Memory B cell (primary cell): ENCODE results near the gene SEMA7A.

Experiments used
- ATAC-seq: fragments of 150-1000 bp; cut with Tn5 transposase; 2 replicates; pipeline ENCODE4 v1.10.0; 2021; ENCODE audit warnings: low read depth, mild to moderate bottlenecking, moderate library complexity
- DNase-seq, 2 donors: peaks; one replicate each; pipeline ENCODE4 v3.0.0; 2022; ENCODE audit warnings: low spot score in 2 of 2
- H3K27ac Mint-ChIP-seq: one replicate; pipeline ENCODE4 v1.8.0; 2022; ENCODE audit warnings: mild to moderate bottlenecking, moderate library complexity, mixed read lengths
- H3K27me3 Mint-ChIP-seq: one replicate; pipeline ENCODE4 v1.8.0; 2022; ENCODE audit warnings: mixed read lengths
- H3K36me3 Mint-ChIP-seq: one replicate; pipeline ENCODE4 v1.8.0; 2022; ENCODE audit warnings: mild to moderate bottlenecking, mixed read lengths
- H3K4me1 Mint-ChIP-seq: one replicate; pipeline ENCODE4 v1.8.0; 2022; ENCODE audit warnings: mixed read lengths
- H3K4me3 Mint-ChIP-seq: one replicate; pipeline ENCODE4 v1.8.0; 2022; ENCODE audit warnings: mild to moderate bottlenecking, moderate library complexity, mixed read lengths
- H3K9me3 Mint-ChIP-seq: one replicate; pipeline ENCODE4 v1.8.0; 2022; ENCODE audit warnings: mixed read lengths

Gene SEMA7A

GRCh38 chr15:74408815-74409214 is 24.9 kb downstream of the SEMA7A start:
- Mint-ChIP-seq H3K9me3 (no peaks in the 10 kb centered on the region), H3K36me3 (peaks cover 19% of the 10 kb centered on the region), H3K4me3 (no peak overlapping the region), H3K27ac (peak overlapping the region; percentile 43), H3K27me3 (no peaks in the 10 kb centered on the region), H3K4me1 (peaks cover 39% of the 10 kb centered on the region)
- ATAC-seq (no peak), DNase-seq (no peak)

GRCh38 chr15:74408385-74408784 is 25.4 kb downstream of the SEMA7A start:
- Mint-ChIP-seq H3K9me3 (no peaks in the 10 kb centered on the region), H3K4me3 (no peak overlapping the region), H3K27ac (peak overlapping the region; percentile 43), H3K4me1 (peaks cover 43% of the 10 kb centered on the region), H3K27me3 (no peaks in the 10 kb centered on the region), H3K36me3 (peaks cover 19% of the 10 kb centered on the region)
- DNase-seq, result no peak
- no peak for ATAC-seq

DNA sequence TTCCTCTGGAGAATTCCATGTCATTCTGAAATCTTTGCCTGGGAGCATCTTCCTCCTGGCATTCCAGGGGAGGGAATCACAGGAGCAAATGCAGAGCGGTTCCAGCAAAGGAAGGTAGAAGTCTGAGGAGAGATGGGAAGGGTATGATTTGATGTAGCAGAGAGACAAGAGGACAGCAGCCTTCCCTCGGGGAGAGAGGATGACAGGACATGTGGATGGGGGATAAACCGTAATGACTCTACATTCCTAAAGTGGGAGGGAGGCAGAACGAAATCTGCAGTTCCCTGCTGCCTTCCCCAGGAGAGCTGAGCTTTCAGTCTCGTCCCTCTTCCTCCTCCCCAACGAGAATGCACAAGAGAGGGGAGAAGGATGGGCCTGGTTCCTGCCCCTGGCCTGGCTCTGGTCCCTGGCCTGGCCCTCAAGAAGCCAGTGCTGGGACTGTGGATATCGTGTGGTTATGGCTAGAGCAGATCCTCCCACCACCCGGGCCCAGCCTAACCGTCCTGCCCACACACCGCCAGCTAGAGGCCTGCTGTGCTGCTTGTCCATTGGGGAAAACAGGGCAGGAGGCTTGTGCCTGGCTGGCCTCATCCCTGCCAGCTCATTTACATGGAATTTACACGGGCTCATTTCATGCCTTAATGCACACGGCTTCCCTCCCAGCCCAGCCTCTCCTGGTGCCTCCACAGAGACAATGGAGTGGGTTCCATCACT is 26.6 kb downstream of the SEMA7A start:
- H3K27me3 Mint-ChIP-seq, result no peaks in the 10 kb centered on the region
- H3K4me1 Mint-ChIP-seq, result peaks cover 50% of the 10 kb centered on the region
- no peak overlapping the region for H3K4me3 Mint-ChIP-seq
- peaks cover 10% of the 10 kb centered on the region for H3K36me3 Mint-ChIP-seq
- no peak for ATAC-seq
- H3K9me3 Mint-ChIP-seq, result no peaks in the 10 kb centered on the region
- H3K27ac Mint-ChIP-seq, result peak overlapping the region; percentile 45
- no peak for DNase-seq

DNA sequence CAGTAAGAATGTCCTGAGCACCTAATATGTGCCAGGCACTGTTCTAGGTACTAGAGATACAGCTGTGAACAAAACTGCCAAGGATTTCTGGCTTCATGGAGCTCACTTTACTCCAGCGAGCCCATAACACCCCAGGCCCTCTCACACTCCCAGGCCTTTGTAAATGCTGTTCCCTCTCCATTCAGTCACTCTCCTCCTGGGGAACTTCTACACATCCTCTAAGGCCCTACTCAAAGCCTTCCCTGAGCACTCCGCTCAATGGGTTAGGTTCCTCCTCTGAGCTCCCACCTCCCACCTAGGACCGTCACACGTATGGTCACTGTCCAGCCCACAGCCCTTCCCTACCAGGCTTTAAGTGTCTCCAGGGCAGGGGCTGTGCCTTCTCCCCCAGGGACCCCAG is 27.2 kb downstream of the SEMA7A start:
- ATAC-seq (no peak), DNase-seq (no peak)
- H3K27ac Mint-ChIP-seq, result peak overlapping the region; percentile 45
- peaks cover 57% of the 10 kb centered on the region for H3K4me1 Mint-ChIP-seq
- no peak overlapping the region for H3K4me3 Mint-ChIP-seq
- no peaks in the 10 kb centered on the region for H3K27me3 Mint-ChIP-seq
- H3K36me3 Mint-ChIP-seq, result peaks cover 6% of the 10 kb centered on the region
- H3K9me3 Mint-ChIP-seq, result no peaks in the 10 kb centered on the region

GRCh38 chr15:74405823-74406222 is 27.9 kb downstream of the SEMA7A start:
- DNase-seq (no peak), ATAC-seq (no peak)
- Mint-ChIP-seq H3K36me3 (peaks cover 4% of the 10 kb centered on the region), H3K27me3 (no peaks in the 10 kb centered on the region), H3K4me3 (no peak overlapping the region), H3K27ac (peak overlapping the region; percentile 45), H3K9me3 (no peaks in the 10 kb centered on the region), H3K4me1 (peaks cover 63% of the 10 kb centered on the region)

DNA sequence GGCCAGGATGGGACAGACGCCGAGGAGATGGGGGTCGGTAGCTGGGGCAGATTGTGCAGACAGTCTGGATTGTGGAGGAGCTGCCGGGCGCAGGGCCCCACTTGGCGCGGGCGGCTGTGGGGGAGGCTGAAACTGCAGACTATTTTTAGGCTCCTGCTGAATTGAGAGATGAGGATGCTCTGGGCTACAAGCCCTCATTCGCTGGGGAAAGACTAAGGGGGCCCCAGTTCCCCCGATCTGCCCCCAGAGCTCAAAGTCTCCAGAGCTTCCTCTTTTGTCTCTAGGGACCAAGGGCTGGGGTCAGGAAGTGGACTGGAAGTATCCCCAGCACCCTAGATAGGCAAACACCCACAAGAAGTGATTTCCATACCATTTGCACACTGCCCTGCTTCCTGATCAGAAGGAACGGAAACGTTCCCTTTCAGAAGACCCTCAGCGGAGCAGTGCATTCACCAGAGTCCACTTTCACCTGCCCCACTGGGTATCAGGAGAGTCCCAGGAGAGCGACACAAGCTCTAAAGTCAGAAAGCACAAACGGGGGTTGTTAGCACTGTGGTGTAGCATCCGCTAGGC is 29.7 kb downstream of the SEMA7A start:
- ATAC-seq, result peak; percentile 28
- H3K4me3 Mint-ChIP-seq, result peak overlapping the region; percentile 75

DNA sequence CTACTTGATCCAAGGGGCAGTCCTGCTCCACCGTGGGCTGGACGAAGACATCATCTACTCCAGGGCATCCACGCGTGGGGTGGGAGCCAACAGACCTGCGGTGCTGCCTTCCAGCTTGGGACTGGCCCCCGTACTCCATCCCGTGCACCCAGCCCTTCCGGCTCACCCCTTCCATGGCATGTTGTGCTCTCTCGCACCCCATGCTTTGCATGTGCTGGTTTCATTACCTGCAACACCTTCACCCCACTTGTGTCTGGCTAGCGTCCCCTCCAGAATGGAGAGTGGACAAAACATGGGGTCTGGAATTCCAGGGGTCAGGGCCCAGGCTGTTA is 30.2 kb downstream of the SEMA7A start:
- Mint-ChIP-seq H3K27ac (peak overlapping the region; percentile 96), H3K4me1 (peaks cover 73% of the 10 kb centered on the region), H3K4me3 (peak overlapping the region; percentile 75), H3K27me3 (no peaks in the 10 kb centered on the region), H3K9me3 (no peaks in the 10 kb centered on the region), H3K36me3 (no peaks in the 10 kb centered on the region)
- ATAC-seq, result peak; percentile 14
- DNase-seq, result peak in 1 of 2 donors; percentile 44

More for the DNA sequence above, 29.7 kb downstream of the SEMA7A start:
- no peaks in the 10 kb centered on the region for H3K36me3 Mint-ChIP-seq
- peak in 1 of 2 donors; percentile 50 for DNase-seq
- no peaks in the 10 kb centered on the region for H3K9me3 Mint-ChIP-seq
- H3K27me3 Mint-ChIP-seq, result no peaks in the 10 kb centered on the region
- peak overlapping the region; percentile 96 for H3K27ac Mint-ChIP-seq
- H3K4me1 Mint-ChIP-seq, result peaks cover 70% of the 10 kb centered on the region

DNA sequence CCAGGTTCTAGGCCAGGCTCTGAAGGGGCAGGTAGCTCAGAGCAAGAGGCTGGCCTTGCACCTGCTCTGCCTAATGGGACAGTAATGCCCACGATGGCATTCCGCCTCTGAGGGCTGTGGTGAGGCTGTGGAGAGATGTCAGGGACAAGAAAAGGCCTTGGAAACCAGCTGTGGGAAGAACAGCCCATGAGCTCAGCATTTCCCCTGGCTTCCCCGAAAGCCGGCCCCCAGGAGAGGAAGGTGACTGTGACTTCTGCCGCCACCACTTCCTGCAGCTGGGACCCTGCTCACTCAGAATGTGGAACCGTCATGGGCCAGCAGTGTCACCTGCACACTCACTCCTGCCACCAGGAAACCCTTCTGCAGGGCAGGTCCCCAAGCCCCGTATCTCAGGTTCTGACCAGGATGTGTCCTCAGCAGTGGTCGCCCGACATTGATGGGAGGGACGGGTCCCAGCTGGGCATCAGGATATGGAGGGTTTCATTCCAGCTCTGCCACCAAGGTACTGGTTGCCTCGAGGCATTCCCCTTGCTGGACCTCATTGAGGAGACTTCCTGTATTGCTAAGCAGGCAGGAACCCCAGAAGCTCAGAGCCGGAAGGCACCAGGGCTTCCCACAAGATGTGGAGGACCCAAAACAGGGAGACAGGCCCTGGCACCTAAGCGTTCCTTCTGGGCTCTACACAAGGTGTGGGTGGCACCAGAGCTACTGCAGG is 30.7 kb downstream of the SEMA7A start:
- peak; percentile 81 for ATAC-seq
- Mint-ChIP-seq H3K4me1 (peaks cover 75% of the 10 kb centered on the region), H3K9me3 (no peaks in the 10 kb centered on the region), H3K36me3 (no peaks in the 10 kb centered on the region), H3K27me3 (no peaks in the 10 kb centered on the region), H3K27ac (peak overlapping the region; percentile 96), H3K4me3 (peak overlapping the region; percentile 75)
- DNase-seq, result peak; percentile 66 to 70

DNA sequence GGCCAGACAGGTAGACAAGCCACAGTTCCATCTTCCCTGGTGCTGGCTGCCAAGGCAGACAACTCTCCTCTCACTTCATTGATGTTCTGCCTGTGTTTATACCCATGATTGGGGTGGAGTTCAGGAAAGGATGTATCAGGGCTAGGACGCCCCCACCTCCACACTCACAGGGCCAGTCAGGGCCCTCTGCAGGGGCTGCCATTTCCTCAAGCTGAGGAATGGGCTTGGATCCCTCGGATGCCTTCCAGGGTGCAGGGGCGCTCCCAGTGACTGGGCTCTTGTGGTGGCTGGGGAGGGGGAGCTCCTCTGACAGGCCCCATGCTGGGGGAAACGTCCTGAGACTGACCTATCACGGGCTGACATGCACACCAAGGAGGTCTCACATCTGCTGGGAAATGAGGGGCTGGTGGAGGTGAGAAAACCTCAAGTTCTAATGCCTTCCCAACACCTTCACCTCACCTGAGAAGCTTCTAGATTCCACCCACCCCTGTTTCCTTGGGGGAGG is 31.4 kb downstream of the SEMA7A start:
- ATAC-seq, result no peak
- Mint-ChIP-seq H3K9me3 (no peaks in the 10 kb centered on the region), H3K36me3 (no peaks in the 10 kb centered on the region), H3K27me3 (no peaks in the 10 kb centered on the region), H3K4me3 (peak overlapping the region; percentile 75), H3K27ac (peak overlapping the region; percentile 96), H3K4me1 (peaks cover 76% of the 10 kb centered on the region)
- DNase-seq, result no peak

GRCh38 chr15:74400915-74401757 is 32.6 kb downstream of the SEMA7A start:
- Mint-ChIP-seq H3K4me3 (peak overlapping the region; percentile 55), H3K27ac (peak overlapping the region; percentile 96), H3K9me3 (no peaks in the 10 kb centered on the region), H3K36me3 (no peaks in the 10 kb centered on the region), H3K27me3 (no peaks in the 10 kb centered on the region), H3K4me1 (peaks cover 79% of the 10 kb centered on the region)
- ATAC-seq, result peak; percentile 10
- DNase-seq, result peak; percentile 39 to 42

- Mint-ChIP-seq H3K27ac (peak overlapping the region; percentile 96), H3K27me3 (no peaks in the 10 kb centered on the region), H3K4me1 (peaks cover 79% of the 10 kb centered on the region), H3K9me3 (no peaks in the 10 kb centered on the region), H3K36me3 (no peaks in the 10 kb centered on the region), H3K4me3 (no peak overlapping the region)
- DNase-seq, result no peak
- ATAC-seq, result no peak
Measured at GRCh38 chr15:74400313-74400860, 33.4 kb downstream of the SEMA7A start.

DNA sequence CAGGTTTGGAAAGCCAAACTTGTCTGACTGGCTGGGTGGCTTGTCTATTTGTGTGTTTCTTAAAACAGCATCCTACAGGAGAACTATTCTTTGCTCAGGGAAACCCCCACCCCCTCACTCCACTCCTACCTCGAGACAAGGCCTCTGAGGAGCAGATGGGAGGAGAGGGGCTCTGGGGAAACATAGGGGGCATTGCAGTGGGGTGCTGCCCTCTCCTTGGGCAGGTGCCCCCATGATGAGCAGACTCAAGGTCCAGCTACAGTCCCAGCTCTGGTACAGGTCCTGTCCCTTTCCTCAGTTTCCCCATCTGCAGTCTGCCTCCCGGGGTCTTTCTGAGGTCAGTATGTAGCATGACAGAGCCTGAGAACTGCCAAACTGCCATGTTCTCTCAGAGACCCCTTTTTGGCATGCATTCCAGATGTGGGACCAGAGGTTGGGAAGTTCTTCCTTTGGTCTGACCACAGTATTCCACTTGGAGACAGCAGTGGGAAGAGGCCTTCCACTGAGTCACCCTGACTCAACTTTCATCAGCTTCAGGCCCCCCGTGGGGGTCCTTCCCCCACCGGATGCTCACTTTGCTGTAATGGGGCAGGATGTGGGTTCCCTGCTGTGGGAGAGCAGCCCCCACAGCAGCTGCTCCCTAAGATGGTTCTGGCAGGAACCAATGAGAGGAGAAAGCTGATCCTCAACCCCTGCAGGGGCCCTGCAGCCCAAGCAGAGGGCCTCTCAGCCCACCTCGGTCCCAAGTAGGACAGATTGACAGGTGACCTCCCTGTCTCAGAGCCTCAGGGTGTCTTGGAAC is 34.0 kb downstream of the SEMA7A start:
- DNase-seq, result no peak
- Mint-ChIP-seq H3K36me3 (no peaks in the 10 kb centered on the region), H3K27me3 (no peaks in the 10 kb centered on the region), H3K9me3 (no peaks in the 10 kb centered on the region), H3K27ac (peak overlapping the region; percentile 96), H3K4me3 (no peak overlapping the region), H3K4me1 (peaks cover 85% of the 10 kb centered on the region)
- no peak for ATAC-seq

DNA sequence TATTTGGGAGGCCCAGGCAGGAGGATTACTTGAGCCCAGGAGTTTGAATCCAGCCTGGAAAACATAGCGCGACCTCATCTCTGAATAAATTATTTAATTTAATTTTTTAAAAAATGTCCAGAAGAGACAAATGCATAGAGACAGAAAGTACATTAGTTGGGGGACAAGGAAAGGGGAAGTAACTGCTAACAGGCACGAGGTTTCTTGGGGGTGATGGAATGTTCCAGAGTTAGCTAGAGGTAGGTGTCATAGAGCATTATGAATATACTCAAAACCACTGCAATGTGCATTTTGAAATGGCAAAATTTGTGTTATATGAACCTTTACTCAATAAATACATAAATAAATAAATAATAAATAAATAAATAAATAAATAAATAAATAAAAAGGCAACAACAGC is 34.7 kb downstream of the SEMA7A start:
- Mint-ChIP-seq H3K9me3 (no peaks in the 10 kb centered on the region), H3K4me1 (peaks cover 87% of the 10 kb centered on the region), H3K4me3 (no peak overlapping the region), H3K27me3 (no peaks in the 10 kb centered on the region), H3K36me3 (no peaks in the 10 kb centered on the region), H3K27ac (peak overlapping the region; percentile 96)
- ATAC-seq (no peak), DNase-seq (no peak)
